Measurements from ENCODE around the gene HELZ2.

The HELZ2 gene

DNA sequence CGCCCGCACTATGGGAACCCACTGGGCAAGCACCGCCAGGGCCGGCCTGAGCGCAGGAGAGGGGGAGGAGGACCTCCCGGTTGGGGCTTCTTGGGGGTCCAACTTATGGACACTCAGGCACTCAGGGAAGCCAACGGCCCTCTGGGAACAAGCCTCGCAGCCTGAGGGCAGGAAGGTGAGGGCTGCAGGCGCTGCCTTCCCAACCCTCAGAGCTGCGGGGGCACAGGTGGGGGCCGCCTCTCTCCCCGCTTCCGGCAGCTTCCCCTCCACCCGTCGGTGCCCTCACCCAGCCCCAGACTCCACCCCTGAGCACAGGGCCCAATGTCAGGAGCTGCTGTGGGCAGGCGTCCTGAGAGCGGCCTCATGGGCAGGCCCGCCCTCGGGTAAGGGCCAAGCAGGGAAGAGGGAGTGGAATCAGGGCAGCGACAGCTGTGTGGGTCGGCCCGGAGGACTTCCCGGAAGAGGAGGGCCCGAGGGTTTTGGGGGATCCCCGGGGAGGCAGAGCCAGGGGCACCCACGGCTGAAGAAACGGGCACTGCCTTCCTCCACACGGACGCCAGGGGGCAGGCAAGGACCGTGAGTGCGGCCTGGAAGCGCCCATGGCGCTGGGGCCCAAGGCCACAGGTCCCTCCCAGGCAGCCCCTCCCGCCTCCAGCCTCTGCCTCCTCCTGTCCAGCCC lies 36.4 kb downstream of the HELZ2 start:
- peak; percentile 85 for DNase-seq

DNA sequence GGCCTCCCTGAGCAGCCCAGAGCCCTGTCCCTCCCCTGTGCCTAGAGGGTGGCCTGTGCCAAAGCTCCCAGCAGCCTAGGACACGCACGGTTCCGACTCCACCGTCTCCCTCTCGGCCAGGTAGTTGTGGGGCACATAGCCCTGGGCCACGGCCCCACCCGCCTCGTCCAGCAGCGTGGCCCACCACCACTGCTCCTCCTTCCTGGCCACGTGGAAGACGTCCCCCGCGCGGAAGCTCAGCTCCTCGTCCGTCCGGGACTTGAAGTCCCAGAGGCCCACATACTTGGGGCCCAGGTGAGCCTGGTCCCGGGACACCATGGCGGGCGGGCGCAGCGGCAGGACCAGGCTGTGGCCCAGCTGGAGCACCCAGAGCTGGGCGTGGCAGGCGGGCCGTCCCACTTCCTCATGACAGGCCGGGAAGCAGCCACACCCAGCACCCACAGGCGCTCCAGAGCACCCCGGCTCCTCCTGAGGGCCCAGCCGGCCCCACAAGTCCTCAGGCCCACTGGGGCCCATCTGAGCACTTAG lies 37.0 kb downstream of the HELZ2 start, which contains the start of gene PTK6:
TSS of gene PTK6 (minus strand) at position 380 of the 528 bp plus-strand sequence. CDS start at position 318, 62 bp downstream.
- DNase-seq, result no peak

DNA sequence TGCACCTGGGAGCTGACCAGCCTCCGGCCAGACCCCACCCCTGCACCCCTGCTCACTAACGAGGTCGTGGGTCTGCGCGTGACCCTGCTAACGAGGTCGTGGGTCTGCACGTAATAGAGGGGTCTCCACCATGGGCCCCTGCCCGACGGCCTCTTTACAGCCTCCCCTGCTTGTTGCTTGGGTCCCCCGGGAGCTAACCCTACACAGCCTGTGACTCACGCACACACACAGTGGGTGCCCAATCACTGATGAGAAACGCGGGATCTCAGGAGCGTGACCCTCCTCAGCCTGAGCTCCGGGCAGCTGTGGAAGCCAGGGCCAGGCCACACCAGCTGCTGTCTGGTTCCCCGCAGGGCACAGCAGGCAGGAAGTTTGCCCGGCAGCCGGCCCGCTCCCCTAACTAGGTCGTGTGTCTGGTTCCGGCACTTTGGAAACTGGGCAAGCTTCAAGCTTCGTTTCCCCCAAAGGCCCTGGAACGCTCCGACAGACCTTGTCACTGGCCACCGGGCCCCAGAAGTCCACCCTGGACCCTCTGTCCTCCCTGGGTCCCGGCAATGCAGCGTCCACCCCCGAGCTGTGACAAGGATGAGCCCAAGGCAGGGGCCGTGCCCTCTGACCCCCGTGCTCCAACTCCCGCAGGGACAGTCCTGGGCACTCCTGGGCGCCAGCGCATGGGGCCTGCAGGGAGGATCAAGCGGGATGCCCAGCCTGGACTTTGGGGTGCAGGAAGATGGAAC lies 37.6 kb downstream of the HELZ2 start:
- DNase-seq, result no peak

DNA sequence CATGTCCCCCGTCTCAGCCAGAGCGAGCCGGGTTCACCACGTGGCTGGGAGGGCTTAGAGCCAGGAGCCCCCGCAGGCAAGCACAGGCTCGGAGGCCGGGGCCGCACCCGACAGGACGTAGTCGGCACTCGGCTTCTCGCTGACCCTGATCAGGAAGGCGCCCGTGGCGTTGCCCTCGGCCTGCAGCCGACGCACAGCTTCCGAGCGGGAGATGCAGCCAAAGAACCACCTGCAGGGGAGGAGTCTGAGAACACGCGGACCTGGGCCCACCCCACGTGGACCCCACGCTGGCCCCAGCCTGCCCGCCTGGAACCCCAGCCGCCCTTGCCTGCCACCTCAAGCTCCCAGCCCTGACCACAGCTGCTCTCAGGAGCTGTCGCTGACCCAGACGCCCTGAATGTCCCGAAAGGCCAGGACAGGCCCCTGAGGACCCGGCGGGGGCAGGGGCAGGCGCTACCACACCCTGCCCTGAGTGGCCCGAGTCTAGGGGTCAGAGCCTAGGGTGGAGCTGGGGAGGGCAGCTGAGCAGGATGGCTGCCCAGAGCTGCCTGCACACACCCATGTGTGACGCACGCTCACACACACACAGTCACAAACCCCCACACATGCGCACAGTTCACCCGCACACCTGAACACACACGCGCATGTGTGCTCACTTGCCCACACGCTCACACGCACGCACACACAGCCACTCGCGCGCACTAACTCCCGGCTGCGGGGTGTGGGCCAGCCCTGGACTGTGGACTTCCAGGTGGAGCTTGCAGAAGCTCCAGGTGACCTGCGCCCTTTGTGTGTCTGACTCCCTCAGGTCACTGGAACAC lies 39.0 kb downstream of the HELZ2 start:
- peak; percentile 24 for DNase-seq

DNA sequence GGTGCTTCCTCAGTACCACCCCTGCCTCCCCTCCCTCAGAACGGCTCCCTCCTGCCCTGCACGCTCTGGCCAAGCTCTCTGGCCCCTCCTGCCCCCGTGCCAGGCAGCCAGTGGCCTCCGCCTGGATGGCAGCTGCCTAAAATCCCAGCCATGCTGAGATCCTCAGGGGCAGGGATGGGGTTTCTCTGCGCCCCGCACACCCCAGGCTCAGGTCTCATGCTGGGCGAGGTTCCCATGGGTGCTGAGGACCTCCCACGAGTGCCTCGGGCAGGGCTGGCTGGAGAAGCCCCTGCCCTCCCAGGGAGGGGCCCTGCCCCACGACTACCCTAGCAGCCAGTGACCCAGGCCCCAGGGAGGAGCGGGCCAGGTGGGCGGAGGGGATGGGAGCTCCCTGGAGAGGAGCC lies 39.6 kb downstream of the HELZ2 start:
- DNase-seq, result peak; percentile 26

DNA sequence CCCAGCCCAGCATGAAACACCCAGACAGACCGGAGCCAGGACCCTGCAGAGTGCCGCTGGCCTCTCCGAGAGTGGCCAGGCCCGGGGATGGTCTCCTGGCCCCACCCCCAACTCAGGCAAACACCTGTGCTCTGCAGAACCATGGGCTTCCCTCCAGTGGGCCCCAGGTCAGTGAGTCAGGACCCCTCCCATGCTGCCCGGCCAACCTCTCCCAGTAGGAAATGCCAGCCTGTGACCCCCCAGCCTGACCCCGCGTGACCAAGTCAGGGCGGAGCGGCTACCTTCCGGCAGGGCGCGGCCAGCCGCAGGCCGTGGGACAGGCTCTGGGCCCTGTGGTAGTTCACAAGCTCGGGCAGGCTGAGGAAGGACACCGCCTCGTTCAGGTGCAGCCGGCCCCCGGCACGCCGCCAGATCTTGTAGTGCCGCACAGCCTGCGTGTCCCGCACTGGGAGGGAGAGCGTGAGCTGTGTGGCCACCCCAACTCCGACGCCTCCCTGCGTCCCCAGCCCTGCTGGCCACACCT lies 40.1 kb downstream of the HELZ2 start:
- DNase-seq, result peak; percentile 30

DNA sequence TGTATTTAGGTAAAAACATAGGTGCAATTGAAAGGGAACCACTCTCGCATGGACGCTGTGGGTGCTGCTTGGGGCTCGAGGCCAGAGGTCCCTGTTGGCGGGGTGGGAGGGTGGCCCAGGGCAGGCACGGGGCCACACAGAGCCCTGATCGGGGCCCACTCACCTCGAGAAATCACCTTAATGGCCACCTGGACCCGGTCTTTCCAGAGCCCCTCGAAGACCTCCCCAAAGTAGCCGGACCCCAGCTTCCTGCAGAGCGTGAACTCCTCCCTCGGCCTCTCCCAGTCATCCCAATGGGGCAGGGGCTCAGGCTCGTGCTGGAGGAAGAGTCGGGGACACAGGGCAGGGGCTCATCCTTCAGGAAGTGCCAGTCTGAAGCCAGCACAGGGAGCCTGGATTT lies 40.7 kb downstream of the HELZ2 start:
- DNase-seq, result peak; percentile 21

DNA sequence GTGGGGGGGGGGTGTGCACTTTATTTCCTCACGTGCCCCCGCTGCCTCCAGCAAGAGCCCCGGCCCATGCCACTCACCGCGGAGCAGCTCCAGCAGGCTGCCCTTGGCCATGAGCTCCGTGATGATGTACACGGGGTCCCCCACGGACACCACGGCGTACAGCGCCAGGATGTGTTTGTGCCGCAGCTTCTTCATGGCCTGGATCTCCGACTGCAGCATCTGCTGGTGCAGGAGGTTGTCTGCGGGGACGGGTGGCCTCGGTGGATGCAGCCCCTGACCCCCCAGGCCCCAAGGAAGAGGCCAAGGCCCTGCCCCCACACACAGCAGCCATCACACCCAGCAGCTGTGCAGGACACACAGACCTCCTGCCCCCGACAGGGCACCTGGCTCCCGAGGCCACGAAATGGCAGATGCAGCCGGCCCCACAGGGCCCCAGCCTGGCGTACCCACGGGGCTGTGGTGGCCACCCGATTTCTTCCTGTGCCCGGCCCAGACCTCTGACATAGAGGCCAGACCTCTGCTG lies 41.5 kb downstream of the HELZ2 start:
- peak; percentile 15 for DNase-seq

DNA sequence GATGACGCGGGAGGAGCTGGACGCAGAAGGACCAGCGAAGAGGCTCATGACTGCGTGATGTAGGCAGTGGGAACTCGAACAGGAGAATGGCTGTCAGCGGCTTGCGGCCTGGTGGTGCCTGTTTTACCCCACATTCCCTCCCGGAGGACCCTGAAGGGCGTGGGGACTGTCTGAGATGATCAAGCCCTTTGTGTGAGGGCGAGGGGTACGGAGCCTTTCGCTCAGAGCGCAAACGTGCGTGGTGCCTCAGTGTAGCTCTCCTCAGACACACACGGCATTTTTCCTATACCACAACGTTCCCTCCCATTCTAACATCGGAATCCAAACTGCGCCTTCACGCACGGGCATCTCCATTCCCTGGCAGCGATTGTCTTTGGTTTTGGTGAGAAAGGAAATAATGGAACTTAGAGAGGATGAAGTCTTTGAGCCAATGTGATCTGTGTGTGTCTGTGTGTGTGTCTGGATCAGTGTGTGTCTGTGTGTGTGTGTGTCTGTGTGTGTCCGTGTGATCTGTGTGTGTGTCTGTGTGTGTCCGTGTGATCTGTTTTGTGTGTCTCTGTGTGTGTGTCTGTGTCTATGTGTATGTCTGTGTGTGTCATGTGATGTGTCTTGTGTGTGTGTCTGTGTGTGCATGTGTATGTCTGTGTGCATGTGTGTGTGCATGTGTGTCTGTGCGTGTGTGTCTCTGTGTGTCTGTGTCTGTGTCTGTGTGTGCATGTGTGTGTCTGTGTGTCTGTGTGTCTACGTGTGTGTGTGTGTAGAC lies 42.2 kb downstream of the HELZ2 start:
- no peak for DNase-seq

DNA sequence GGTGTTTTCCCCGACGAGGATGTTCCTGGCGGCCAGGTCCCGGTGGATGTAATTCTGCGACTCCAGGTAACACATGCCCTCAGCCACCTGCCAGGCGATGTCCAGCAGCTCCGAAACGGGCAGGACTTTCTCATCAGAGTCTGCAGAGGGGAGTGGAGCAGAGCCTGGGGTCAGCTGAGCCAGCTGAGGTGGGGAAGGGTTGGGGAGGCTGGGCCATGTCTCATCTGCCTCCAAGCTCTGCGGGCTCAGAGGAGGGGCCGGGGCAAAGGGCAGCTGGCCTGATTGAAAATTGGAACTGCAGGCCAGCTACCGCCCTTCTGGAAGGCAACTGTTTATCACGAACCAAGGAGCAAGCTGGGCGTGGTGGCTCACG lies 43.3 kb downstream of the HELZ2 start:
- DNase-seq, result peak; percentile 19

DNA sequence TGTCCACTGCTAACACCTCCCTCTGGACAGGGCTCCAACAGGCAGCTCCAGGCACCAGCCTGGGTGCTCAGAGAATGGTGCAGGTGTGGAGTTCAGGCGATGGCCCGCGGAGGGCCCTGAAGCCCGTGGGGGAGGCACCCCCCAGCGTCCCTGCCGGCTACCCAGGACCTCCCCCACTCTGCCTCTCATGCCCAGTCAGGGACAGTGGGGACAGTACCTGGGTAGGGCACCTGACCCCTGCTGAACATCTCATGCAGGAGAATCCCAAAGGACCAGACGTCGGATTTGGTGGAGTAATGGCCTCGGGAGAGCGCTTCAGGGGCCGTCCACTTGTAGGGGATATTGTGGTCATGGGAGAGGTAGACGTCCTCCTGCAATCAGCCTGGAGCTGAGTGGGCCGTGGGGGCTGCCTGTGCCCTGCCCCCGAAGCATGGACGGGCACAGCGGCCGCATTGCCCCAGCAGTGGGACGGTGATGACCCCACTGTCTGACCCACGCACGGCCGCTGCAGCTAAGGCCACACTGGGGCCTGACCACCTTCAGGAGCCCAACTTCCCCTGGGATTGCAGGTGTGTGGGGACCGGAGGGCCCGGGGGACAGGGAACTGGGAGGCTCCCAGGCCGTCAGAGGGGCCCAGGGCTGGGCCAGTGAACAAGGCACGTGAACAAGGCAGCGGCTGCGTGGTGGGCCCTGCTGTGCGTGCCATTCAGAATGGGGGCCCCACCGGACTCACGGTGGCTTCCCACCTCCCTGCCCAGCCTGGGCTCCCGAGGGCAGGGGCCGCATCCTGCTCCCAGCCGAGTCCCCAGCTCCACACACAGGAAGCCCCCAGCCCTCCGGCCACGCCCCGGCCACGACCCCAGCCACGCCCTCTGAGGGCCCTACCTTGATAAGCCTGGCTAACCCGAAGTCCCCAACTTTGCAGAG lies 43.9 kb downstream of the HELZ2 start:
- DNase-seq, result peak; percentile 24

DNA sequence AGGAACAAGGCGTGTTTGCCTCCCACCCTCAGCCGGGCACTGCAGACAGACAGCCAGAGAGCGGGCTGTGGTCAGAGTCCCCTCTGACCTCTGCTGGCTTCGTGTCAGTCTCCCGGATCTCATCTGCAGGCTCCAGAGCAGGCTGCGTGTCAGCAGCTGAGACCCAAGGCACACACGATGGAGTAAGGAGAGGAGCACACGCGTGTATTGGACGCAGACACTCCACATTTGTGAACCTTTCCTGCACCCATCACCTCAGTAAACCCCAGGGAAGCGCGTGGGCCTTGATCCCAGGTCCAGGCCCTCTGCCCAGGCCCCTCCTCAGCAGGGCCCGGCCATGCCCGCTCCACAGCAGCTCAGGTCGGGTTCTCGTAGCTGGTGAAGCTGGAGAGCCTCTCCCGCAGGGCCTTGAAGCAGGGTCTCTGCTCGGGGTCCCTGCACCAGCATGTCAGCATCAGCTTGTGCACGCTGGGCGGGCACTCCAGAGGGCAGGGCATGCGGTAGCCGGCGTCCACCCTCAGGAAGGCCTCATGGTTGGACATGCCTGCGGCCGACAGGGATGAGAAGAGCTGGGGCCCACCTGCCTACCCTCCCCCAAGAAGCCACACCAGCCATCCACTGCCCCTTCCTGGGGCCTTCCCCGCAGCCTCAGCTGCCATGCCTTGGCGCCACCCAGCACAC lies 44.7 kb downstream of the HELZ2 start:
- peak; percentile 22 for DNase-seq

DNA sequence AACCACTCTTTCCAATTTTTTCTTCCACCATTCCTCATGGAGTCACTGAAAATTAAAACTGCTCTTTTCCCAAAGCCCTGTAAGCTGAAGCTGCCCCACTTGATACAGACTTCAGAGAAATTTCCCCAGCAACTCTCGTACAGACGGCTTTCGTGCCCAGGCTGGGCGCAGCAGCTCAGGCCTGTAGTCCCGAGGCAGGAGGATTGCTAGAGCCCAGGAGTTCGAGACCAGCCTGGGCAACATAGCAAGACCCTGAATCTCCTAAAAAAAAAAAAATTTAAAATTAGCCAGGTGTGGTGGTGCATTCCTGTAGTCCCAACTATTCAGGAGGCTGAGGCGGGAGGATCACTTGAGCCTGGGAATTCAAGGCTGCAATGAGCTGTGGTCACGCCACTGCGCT lies 46.9 kb downstream of the HELZ2 start:
- peak; percentile 4 for DNase-seq

DNA sequence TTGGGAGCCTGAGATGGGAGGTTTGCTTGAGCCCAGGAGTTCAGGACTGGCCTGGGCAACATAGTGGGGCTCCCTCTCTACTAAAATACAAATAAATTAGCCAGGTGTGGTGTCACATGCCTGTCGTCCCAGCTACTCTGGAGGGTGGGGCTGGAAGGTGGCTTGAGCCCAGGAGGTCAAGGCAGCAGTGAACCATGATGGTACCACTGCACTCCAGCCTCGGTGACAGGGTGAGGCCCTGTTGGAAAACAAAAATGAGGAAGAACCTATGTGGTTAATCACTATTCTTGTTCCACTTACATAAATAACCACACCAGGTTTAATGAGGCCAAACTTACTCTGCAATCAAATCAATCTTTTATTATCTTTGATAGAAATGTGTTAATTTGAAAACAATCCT lies 48.1 kb downstream of the HELZ2 start:
- DNase-seq, result peak; percentile 17

DNA sequence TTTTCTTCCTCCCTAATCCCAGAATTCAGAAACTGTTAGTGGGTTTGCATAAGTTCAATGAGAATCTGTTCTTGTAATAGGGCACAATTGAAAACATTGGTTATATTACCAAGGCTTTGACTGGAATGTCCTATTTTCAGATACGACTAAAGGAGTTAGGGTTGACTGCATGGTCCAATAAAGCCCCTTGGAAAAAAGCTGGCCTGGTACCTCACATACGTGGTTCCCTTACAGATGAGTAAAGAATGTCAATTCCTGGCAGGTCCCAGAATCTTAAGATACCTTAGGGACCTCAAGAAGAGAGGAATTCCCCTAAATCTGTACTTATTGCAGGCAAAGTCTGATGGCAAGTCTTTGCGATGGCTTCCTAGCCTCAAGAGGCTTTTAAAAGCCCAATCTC lies 48.9 kb downstream of the HELZ2 start:
- DNase-seq, result no peak
